ENCODE data around the gene LRRC17. TPM values are rescaled to one million over a fixed set of nuclear protein-coding genes. Genes with fewer than 3 reads are reported as not detected.
A peak's percentile ranks its signal among the peaks of the same experiment; 100 is the strongest.
"Not testable (repeated sequence)": the region's sequence is repeated elsewhere in the genome, so short reads cannot be mapped to it uniquely, and the experiment has no call there.

The LRRC17 gene
- total and polyA plus RNA-seq, 9 donors: 22.9 to 71.1 (median 39.7) TPM

- Histone ChIP-seq H3K27ac (ENCODE audit: low read length) (no peak overlapping the region), H3K27me3 (ENCODE audit: control insufficient read depth, insufficient read depth, low read length) (no peaks in the 10 kb centered on the region), H3K36me3 (ENCODE audit: control insufficient read depth, insufficient read depth, low read length) (no peaks in the 10 kb centered on the region), H3K9me3 (replicated peaks; ENCODE audit: control insufficient read depth, low read depth, low read length) (no peaks in the 10 kb centered on the region), H3K4me3 (ENCODE audit: low read length) (no peak overlapping the region), H3K4me1 (ENCODE audit: control insufficient read depth, insufficient read depth, low read length) (peaks cover 5% of the 10 kb centered on the region)
- no peak for DNase-seq
Measured at GRCh38 chr7:102896585-102896984, 16.2 kb upstream of the LRRC17 start.

- Histone ChIP-seq H3K4me3 (ENCODE audit: low read length) (no peak overlapping the region), H3K36me3 (ENCODE audit: control insufficient read depth, insufficient read depth, low read length) (no peaks in the 10 kb centered on the region), H3K27ac (ENCODE audit: low read length) (no peak overlapping the region), H3K9me3 (replicated peaks; ENCODE audit: control insufficient read depth, low read depth, low read length) (no peaks in the 10 kb centered on the region), H3K27me3 (ENCODE audit: control insufficient read depth, insufficient read depth, low read length) (no peaks in the 10 kb centered on the region), H3K4me1 (ENCODE audit: control insufficient read depth, insufficient read depth, low read length) (peaks cover 5% of the 10 kb centered on the region)
- no CpG with 5 or more reads among the region's 2 CpGs for WGBS (ENCODE audit: insufficient coverage)
- no peak for DNase-seq
Measured at GRCh38 chr7:102897211-102897631, 15.6 kb upstream of the LRRC17 start.

DNA sequence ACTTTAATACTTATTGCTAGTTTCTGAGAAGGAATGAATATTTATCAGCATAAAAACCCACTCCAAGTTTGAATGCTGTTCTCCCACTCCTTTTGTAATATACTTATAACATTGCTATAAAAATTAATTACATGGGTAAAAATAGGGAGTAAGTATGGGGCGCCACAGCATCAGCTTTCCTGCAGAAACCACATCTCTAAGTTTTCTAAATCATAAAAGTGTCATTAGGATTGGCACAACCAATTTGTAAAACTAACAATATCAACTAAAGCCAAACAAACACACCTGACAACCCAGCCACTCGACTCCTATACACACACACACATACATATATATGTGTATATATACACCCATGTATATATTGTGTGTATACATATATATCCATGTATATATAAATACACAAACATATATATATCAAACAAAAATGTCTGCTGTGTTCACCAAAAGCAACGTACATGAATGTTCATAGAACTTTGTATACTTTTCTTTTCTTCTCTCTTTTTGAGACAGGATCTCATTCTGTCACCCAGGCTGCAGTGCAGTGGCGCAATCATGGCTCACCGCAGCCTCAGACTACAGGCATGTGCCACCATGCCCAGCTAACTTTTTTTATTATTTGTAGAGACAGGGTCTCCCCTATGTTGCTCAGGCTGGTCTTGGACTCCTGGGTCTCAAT is 14.8 kb upstream of the LRRC17 start:
- no peaks in the 10 kb centered on the region for H3K27me3 ChIP-seq (ENCODE audit: control insufficient read depth, insufficient read depth, low read length)
- no peak overlapping the region for H3K27ac ChIP-seq (ENCODE audit: low read length)
- H3K4me1 ChIP-seq (ENCODE audit: control insufficient read depth, insufficient read depth, low read length): peaks cover 5% of the 10 kb centered on the region
- DNase-seq: no peak
- H3K4me3 ChIP-seq (ENCODE audit: low read length): no peak overlapping the region
- H3K9me3 ChIP-seq (replicated peaks; ENCODE audit: control insufficient read depth, low read depth, low read length): no peaks in the 10 kb centered on the region
- no peaks in the 10 kb centered on the region for H3K36me3 ChIP-seq (ENCODE audit: control insufficient read depth, insufficient read depth, low read length)
- 50% methylated on average over 1 of the region's 5 CpGs for WGBS (ENCODE audit: insufficient coverage)

DNA sequence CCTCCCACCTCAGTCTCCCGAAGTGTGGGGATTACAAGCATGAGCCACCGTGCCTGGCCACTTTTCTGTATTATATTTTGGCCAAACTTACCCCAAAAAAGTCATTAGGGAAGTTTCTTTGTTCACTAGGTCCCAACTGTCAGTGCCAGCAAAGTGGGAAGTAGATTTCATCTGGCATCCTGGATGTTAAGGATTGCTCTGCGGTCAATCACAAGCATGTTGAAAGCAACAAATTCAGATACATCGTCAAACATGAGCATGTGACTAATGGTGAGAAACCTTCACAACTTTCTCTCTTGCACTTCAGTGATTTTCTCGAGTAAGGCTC is 14.3 kb upstream of the LRRC17 start:
- no peaks in the 10 kb centered on the region for H3K27me3 ChIP-seq (ENCODE audit: control insufficient read depth, insufficient read depth, low read length)
- DNase-seq: no peak
- no peaks in the 10 kb centered on the region for H3K9me3 ChIP-seq (replicated peaks; ENCODE audit: control insufficient read depth, low read depth, low read length)
- no CpG with 5 or more reads among the region's 5 CpGs for WGBS (ENCODE audit: insufficient coverage)
- no peak overlapping the region for H3K27ac ChIP-seq (ENCODE audit: low read length)
- peaks cover 5% of the 10 kb centered on the region for H3K4me1 ChIP-seq (ENCODE audit: control insufficient read depth, insufficient read depth, low read length)
- H3K4me3 ChIP-seq (ENCODE audit: low read length): no peak overlapping the region
- H3K36me3 ChIP-seq (ENCODE audit: control insufficient read depth, insufficient read depth, low read length): no peaks in the 10 kb centered on the region

- H3K27ac ChIP-seq (ENCODE audit: low read length); H3K36me3 ChIP-seq (ENCODE audit: control insufficient read depth, insufficient read depth, low read length); H3K27me3 ChIP-seq (ENCODE audit: control insufficient read depth, insufficient read depth, low read length); H3K9me3 ChIP-seq (replicated peaks; ENCODE audit: control insufficient read depth, low read depth, low read length); DNase-seq; H3K4me1 ChIP-seq (ENCODE audit: control insufficient read depth, insufficient read depth, low read length); H3K4me3 ChIP-seq (ENCODE audit: low read length): not testable (repeated sequence)
- WGBS (ENCODE audit: insufficient coverage): no CpG with 5 or more reads among the region's 2 CpGs
Measured at GRCh38 chr7:102902052-102902451, 10.7 kb upstream of the LRRC17 start.

- H3K27me3 ChIP-seq (ENCODE audit: control insufficient read depth, insufficient read depth, low read length); H3K9me3 ChIP-seq (replicated peaks; ENCODE audit: control insufficient read depth, low read depth, low read length): not testable (repeated sequence)
Measured at GRCh38 chr7:102903576-102903975, 9.2 kb upstream of the LRRC17 start.

DNA sequence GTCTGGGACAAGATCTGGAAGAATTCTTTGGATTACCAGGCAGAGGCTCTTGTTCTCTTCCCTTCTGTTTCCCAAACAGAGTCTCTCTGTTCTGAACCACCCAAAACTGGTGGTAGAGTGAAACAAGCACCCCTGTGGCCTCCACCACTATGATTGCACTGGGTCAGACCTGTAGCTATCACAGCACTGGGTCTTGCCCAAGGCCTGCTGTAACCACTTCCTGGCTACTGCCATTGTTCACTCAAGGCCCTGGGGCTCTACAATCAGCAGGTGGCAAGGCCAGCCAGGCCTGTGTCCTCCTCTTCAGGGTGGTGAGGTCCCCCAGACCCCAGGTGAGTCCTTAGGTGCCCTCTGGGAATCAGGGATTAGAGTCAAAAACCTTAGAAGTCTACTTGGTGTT is 4.1 kb upstream of the LRRC17 start:
- no peaks in the 10 kb centered on the region for H3K36me3 ChIP-seq (ENCODE audit: control insufficient read depth, insufficient read depth, low read length)
- DNase-seq: no peak
- no peak overlapping the region for H3K27ac ChIP-seq (ENCODE audit: low read length)
- peaks cover 6% of the 10 kb centered on the region for H3K4me1 ChIP-seq (ENCODE audit: control insufficient read depth, insufficient read depth, low read length)
- H3K4me3 ChIP-seq (ENCODE audit: low read length): no peak overlapping the region
- no peaks in the 10 kb centered on the region for H3K27me3 ChIP-seq (ENCODE audit: control insufficient read depth, insufficient read depth, low read length)
- peaks cover 2% of the 10 kb centered on the region for H3K9me3 ChIP-seq (replicated peaks; ENCODE audit: control insufficient read depth, low read depth, low read length)

More at GRCh38 chr7:102903576-102903975, 9.2 kb upstream of the LRRC17 start:
- H3K27ac ChIP-seq (ENCODE audit: low read length); H3K4me3 ChIP-seq (ENCODE audit: low read length); H3K36me3 ChIP-seq (ENCODE audit: control insufficient read depth, insufficient read depth, low read length); DNase-seq; H3K4me1 ChIP-seq (ENCODE audit: control insufficient read depth, insufficient read depth, low read length): not testable (repeated sequence)
- WGBS (ENCODE audit: insufficient coverage): no CpG with 5 or more reads among the region's 1 CpG

DNA sequence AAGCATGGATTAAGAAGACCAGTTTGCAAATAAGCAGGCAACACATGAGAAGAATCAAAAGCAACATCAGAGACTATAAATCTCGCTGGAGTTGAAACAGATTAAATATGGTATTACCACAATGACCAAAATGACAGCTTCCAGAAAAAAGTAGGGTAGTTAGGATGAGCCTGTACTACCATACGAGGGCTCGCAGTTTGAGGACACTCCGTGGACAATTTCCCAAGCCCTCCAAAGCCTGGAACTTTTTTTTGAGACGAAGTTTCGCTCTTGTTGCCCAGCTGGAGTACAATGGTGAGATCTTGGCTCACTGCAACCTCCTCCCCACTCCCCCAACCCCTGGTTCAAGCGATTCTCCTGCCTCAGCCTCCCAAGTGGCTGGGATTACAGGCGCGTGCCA is 1.0 kb downstream of the LRRC17 start:
- Histone ChIP-seq H3K27me3 (ENCODE audit: control insufficient read depth, insufficient read depth, low read length) (no peaks in the 10 kb centered on the region), H3K9me3 (replicated peaks; ENCODE audit: control insufficient read depth, low read depth, low read length) (no peaks in the 10 kb centered on the region), H3K27ac (ENCODE audit: low read length) (peak overlapping the region; percentile 68), H3K36me3 (ENCODE audit: control insufficient read depth, insufficient read depth, low read length) (no peaks in the 10 kb centered on the region), H3K4me1 (ENCODE audit: control insufficient read depth, insufficient read depth, low read length) (peaks cover 10% of the 10 kb centered on the region), H3K4me3 (ENCODE audit: low read length) (peak overlapping the region; percentile 51)
- peak; percentile 42 for DNase-seq
- WGBS (ENCODE audit: insufficient coverage): 18% methylated on average over 5 of the region's 9 CpGs

GRCh38 chr7:102914585-102914984 is 1.8 kb downstream of the LRRC17 start:
- Histone ChIP-seq H3K27ac (ENCODE audit: low read length) (peak overlapping the region; percentile 68), H3K36me3 (ENCODE audit: control insufficient read depth, insufficient read depth, low read length) (no peaks in the 10 kb centered on the region), H3K27me3 (ENCODE audit: control insufficient read depth, insufficient read depth, low read length) (no peaks in the 10 kb centered on the region), H3K9me3 (replicated peaks; ENCODE audit: control insufficient read depth, low read depth, low read length) (no peaks in the 10 kb centered on the region), H3K4me1 (ENCODE audit: control insufficient read depth, insufficient read depth, low read length) (peaks cover 10% of the 10 kb centered on the region), H3K4me3 (ENCODE audit: low read length) (peak overlapping the region; percentile 51)
- WGBS (ENCODE audit: insufficient coverage): 59% methylated on average over 6 of the region's 8 CpGs
- DNase-seq: peak; percentile 92

DNA sequence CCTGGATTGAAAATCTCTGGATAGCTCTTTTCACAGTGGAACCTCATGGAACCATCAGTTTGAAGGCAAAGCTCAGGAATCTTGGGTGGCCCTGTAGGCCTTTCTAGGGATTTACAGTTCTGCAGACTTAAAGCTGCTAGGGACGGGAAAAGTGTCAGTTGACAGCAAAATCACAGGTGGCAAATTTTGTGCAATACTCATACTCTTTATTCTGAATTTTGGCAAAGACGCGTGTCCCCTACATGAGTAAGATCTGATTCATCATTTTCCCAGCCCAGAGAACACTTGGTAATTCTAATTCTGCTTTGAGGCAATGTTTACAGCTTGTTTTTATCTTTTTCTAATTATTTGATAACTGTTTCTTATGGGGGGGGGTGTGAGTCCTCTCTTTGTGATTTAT is 3.6 kb downstream of the LRRC17 start:
- H3K4me3 ChIP-seq (ENCODE audit: low read length): no peak overlapping the region
- peaks cover 10% of the 10 kb centered on the region for H3K4me1 ChIP-seq (ENCODE audit: control insufficient read depth, insufficient read depth, low read length)
- DNase-seq: peak; percentile 21
- no peak overlapping the region for H3K27ac ChIP-seq (ENCODE audit: low read length)
- 33% methylated on average over 1 of the region's 3 CpGs for WGBS (ENCODE audit: insufficient coverage)
- H3K9me3 ChIP-seq (replicated peaks; ENCODE audit: control insufficient read depth, low read depth, low read length): no peaks in the 10 kb centered on the region
- H3K36me3 ChIP-seq (ENCODE audit: control insufficient read depth, insufficient read depth, low read length): no peaks in the 10 kb centered on the region
- H3K27me3 ChIP-seq (ENCODE audit: control insufficient read depth, insufficient read depth, low read length): no peaks in the 10 kb centered on the region

DNA sequence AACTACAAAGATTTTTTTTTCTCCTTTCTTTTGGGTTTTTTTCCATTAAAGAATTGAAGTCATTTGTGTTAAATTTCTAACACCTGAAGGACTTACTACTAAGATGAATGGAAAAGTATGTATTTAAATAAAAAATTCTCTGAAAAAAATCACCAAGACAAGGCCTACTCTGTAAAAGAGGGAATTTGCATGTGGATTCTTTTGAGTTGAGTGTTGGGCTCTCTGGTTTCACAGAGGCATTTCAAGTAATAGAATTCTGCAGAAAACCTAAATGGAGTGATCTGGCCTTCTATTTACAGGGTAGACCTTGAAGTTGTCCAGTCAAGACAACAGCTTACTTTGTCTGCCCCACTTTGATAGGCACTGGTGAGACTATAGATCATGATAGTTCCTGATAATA is 4.1 kb downstream of the LRRC17 start:
- Histone ChIP-seq H3K4me3 (ENCODE audit: low read length) (no peak overlapping the region), H3K9me3 (replicated peaks; ENCODE audit: control insufficient read depth, low read depth, low read length) (no peaks in the 10 kb centered on the region), H3K27ac (ENCODE audit: low read length) (no peak overlapping the region), H3K4me1 (ENCODE audit: control insufficient read depth, insufficient read depth, low read length) (peaks cover 9% of the 10 kb centered on the region), H3K27me3 (ENCODE audit: control insufficient read depth, insufficient read depth, low read length) (no peaks in the 10 kb centered on the region), H3K36me3 (ENCODE audit: control insufficient read depth, insufficient read depth, low read length) (no peaks in the 10 kb centered on the region)
- no peak for DNase-seq

Data from muscle of leg (tissue), 11 donors.